Lower leg skin (tissue), 3 donors: ENCODE data around the gene PTPN13.

ENCODE experiments used
- POLR2A ChIP-seq, 2 donors: fragments of 450-650 bp; IDR thresholded peaks; one replicate each; pipeline ENCODE4 v1.6.1; 2016 to 2017; ENCODE audit warnings: antibody characterized with exemption in 2 of 2, mild to moderate bottlenecking in 1 of 2, moderate library complexity in 1 of 2
- TF ChIP-seq, protein P1 (sequence below), 3 donors: fragments of 450-650 bp; IDR thresholded peaks; one replicate each; pipeline ENCODE4 v1.5.1; 2016; ENCODE audit warnings: antibody characterized with exemption in 3 of 3, mild to moderate bottlenecking in 3 of 3, moderate library complexity in 2 of 3

DNA sequence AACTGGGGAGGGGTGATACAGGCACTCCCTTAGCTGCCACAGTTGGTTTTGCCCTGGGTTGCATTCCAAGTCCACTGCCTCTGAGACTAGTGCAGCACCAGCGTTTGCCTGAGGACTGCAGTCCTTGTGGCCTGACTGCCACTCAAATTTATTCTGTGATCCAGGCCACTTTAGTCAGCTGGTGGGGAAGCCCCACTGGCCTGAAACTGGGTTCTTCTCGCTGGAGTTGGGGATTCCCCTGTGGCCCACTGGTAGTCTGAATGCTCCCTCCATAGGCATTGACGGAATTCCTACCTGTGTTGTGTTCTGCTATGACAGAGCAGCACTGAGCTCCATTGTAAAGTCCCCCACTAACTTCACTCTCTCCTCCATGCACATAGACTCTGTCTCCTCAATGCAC lies 63.8 kb downstream of the PTPN13 start:
- TF ChIP-seq, protein P1, sequence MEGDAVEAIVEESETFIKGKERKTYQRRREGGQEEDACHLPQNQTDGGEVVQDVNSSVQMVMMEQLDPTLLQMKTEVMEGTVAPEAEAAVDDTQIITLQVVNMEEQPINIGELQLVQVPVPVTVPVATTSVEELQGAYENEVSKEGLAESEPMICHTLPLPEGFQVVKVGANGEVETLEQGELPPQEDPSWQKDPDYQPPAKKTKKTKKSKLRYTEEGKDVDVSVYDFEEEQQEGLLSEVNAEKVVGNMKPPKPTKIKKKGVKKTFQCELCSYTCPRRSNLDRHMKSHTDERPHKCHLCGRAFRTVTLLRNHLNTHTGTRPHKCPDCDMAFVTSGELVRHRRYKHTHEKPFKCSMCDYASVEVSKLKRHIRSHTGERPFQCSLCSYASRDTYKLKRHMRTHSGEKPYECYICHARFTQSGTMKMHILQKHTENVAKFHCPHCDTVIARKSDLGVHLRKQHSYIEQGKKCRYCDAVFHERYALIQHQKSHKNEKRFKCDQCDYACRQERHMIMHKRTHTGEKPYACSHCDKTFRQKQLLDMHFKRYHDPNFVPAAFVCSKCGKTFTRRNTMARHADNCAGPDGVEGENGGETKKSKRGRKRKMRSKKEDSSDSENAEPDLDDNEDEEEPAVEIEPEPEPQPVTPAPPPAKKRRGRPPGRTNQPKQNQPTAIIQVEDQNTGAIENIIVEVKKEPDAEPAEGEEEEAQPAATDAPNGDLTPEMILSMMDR (IDR thresholded peaks at IDR 0.05), result no peak
- no peak for TF ChIP-seq POLR2A (IDR thresholded peaks at IDR 0.05)
